GM12878 (cell line): ENCODE measurements around the gene PIEZO2. TPM values are rescaled to one million over a fixed set of nuclear protein-coding genes. Genes with fewer than 3 reads are reported as not detected.

Source experiments
- ATAC-seq: fragments of 200-7000 bp; cut with Tn5 transposase; 3 replicates; pipeline ENCODE4 v1.9.1; 2020; ENCODE audit warnings: mild to moderate bottlenecking, moderate library complexity
- BruUV-seq: library from RNA; stranded (reverse); fragments of 400-500 nt; replicated peaks from 2 replicates; lab custom pipeline; 2021; lab: Mats Ljungman, UMichigan
- CTCF ChIA-PET: fragments of 300-600 bp; sonication (Branson Sonifier 250); formaldehyde crosslinking; extraction: SDS; loops from one replicate; lab custom pipeline; 2021; ENCODE audit warnings: inconsistent platforms; lab: Yijun Ruan, JAX
- POLR2A ChIA-PET: fragments of 350-600 bp; formaldehyde crosslinking; extraction: SDS; loops from one replicate; lab custom pipeline; 2021; ENCODE audit warnings: inconsistent platforms; lab: Charles Lee
- RAD21 ChIA-PET: fragments of 300-600 bp; sonication (Branson Sonifier 250); formaldehyde crosslinking; loops from one replicate; lab custom pipeline; 2023; ENCODE audit warnings: antibody characterized with exemption; ENCODE audit not compliant: unreplicated experiment; lab: Charles Lee
- SMC1A ChIA-PET: fragments of 300-600 bp; sonication (Branson Sonifier 250); formaldehyde crosslinking; loops from one replicate; lab custom pipeline; 2023; ENCODE audit not compliant: unreplicated experiment, uncharacterized antibody; lab: Charles Lee
- DNase-seq: peaks from one replicate; pipeline ENCODE4 v3.0.0-alpha.2; 2011; ENCODE audit warnings: low read depth, low spot score
- FAIRE-seq: peaks from 3 replicates; lab custom pipeline; 2011; peaks lifted over from hg19 to GRCh38; lab: Jason Lieb, UNC
- H2AFZ ChIP-seq: 2 replicates; pipeline ENCODE4 v1.6.0; 2011; ENCODE audit warnings: low read depth, low read length, control low read depth; ENCODE audit not compliant: control insufficient read depth
- H3K27ac ChIP-seq: 2 replicates; pipeline ENCODE4 v1.5.1; 2011; ENCODE audit warnings: control low read depth; ENCODE audit not compliant: control insufficient read depth, insufficient read depth
- H3K27me3 ChIP-seq, 2 experiments: replicated peaks in 1 of 2; 2 replicates each; pipeline versions ENCODE4 v1.6.0 to v1.6.1; 2011; ENCODE audit warnings: low read length in 1 of 2; ENCODE audit not compliant: control insufficient read depth in 2 of 2, insufficient read depth in 2 of 2
- H3K36me3 ChIP-seq, 2 experiments: 2 replicates each; pipeline ENCODE4 v1.5.1; 2011; ENCODE audit warnings: low read length in 1 of 2; ENCODE audit not compliant: control insufficient read depth in 2 of 2, insufficient read depth in 2 of 2
- H3K4me1 ChIP-seq: 2 replicates; pipeline ENCODE4 v1.6.1; 2011; ENCODE audit warnings: mild to moderate bottlenecking, low read length, moderate library complexity, mixed read lengths; ENCODE audit not compliant: control insufficient read depth, insufficient read depth
- H3K4me2 ChIP-seq: 2 replicates; pipeline ENCODE4 v1.6.0; 2011; ENCODE audit warnings: control low read depth; ENCODE audit not compliant: control insufficient read depth, insufficient read depth
- H3K4me3 ChIP-seq: fragments of 200-600 bp; sonication (generic); 2 replicates; pipeline ENCODE4 v1.5.1; 2016
- H3K79me2 ChIP-seq: 2 replicates; pipeline ENCODE4 v1.6.0; 2011; ENCODE audit warnings: low read length; ENCODE audit not compliant: control insufficient read depth, insufficient read depth
- H3K9ac ChIP-seq: 2 replicates; pipeline ENCODE4 v1.8.0; 2011; ENCODE audit warnings: low read length, control low read depth, mixed read lengths; ENCODE audit not compliant: control insufficient read depth, insufficient read depth
- H3K9me3 ChIP-seq: replicated peaks from 3 replicates; pipeline ENCODE4 v1.5.1; 2011; ENCODE audit warnings: mild to moderate bottlenecking, low read length; ENCODE audit not compliant: control insufficient read depth, insufficient read depth
- H4K20me1 ChIP-seq: 2 replicates; pipeline ENCODE4 v1.6.0; 2011; ENCODE audit not compliant: control insufficient read depth, insufficient read depth
- BCL11A ChIP-seq: IDR thresholded peaks from 2 replicates; pipeline ENCODE4 v1.6.1; 2011; ENCODE audit warnings: low read depth, low read length
- FOXM1 ChIP-seq: IDR thresholded peaks from 2 replicates; pipeline ENCODE4 v1.6.1; 2012; ENCODE audit warnings: low read depth, mild to moderate bottlenecking, inconsistent platforms, low read length, moderate library complexity
- JUND ChIP-seq: IDR thresholded peaks from 2 replicates; pipeline ENCODE4 v1.6.1; 2012; ENCODE audit warnings: low read depth, mild to moderate bottlenecking, low read length, improper control_type of control experiment, moderate library complexity
- NFYA ChIP-seq: IDR thresholded peaks from 2 replicates; pipeline ENCODE4 v1.6.1; 2011; ENCODE audit warnings: low read depth, mild to moderate bottlenecking, low read length, improper control_type of control experiment, borderline replicate concordance
- RAD51 ChIP-seq: fragments of 450-650 bp; IDR thresholded peaks from 2 replicates; pipeline ENCODE4 v1.6.1; 2016; ENCODE audit warnings: moderate library complexity, mild to moderate bottlenecking, inconsistent platforms
- RELB ChIP-seq: fragments of 450-650 bp; IDR thresholded peaks from 2 replicates; pipeline ENCODE4 v1.6.1; 2017; ENCODE audit warnings: low read depth, mild to moderate bottlenecking, moderate library complexity
- SUPT20H ChIP-seq: IDR thresholded peaks from 2 replicates; pipeline ENCODE4 v1.6.1; 2011; ENCODE audit warnings: low read depth, mild to moderate bottlenecking, low read length, moderate library complexity, borderline replicate concordance; ENCODE audit not compliant: control insufficient read depth
- WRNIP1 ChIP-seq: IDR thresholded peaks from 2 replicates; pipeline ENCODE4 v1.6.1; 2011; ENCODE audit warnings: low read depth, low read length, improper control_type of control experiment, borderline replicate concordance
- WGBS: methylation state at CpG from one replicate; pipeline ENCODE4 v1.1.6; 2016; ENCODE audit warnings: low lambda C conversion rate; ENCODE audit not compliant: insufficient replicate concordance, insufficient coverage; ENCODE audit errors: missing lambda C conversion rate; 5-methylcytosine and 5-hydroxymethylcytosine counted together
- in situ Hi-C: fragments of 300-500 bp; cut with MboI; formaldehyde crosslinking; loops from 9 replicates; pipeline ENCODE4 v1.14.3; 2018; ENCODE audit warnings: mixed read lengths
- intact Hi-C: fragments of 100-400 bp; cut with micrococcal nuclease; formaldehyde crosslinking; loops from one replicate; pipeline ENCODE4 v1.14.2; 2022; ENCODE audit not compliant: unreplicated experiment
- polyA plus RNA-seq, 11 experiments: library from polyadenylated mRNA; depleted of rRNA in 4 of 11; unstranded in 6 of 11; stranded (reverse) in 5 of 11; fragments of >200 nt; fragmentation: Nextera tagmentation in 4 of 11; fragmentation: Illumina TruSeq in 1 of 11; extraction: Ambion mirVana in 4 of 11; extraction: Trizol in 1 of 11; gene quantifications; 1 replicate in 1 of 11; 2 replicates in 10 of 11; pipeline versions ENCODE4 v1.2.1 to v1.2.3, GENCODE V29; 2011 to 2016; ENCODE audit warnings: inconsistent platforms in 2 of 11, missing spikeins in 2 of 11, low read depth in 1 of 11
- total RNA-seq, 4 experiments: library from RNA; depleted of rRNA in 3 of 4; stranded (reverse); fragments of >200 nt in 3 of 4; fragmentation: Illumina TruSeq in 1 of 4; extraction: Trizol in 1 of 4; gene quantifications; 2 replicates each; pipeline versions ENCODE4 v1.2.1 to v1.2.3, GENCODE V29; 2013 to 2021

PIEZO2 gene
- total and polyA plus RNA-seq, 10 of the 15 experiments (the other 5 are each of a cell fraction or from before 2014, with no cell fraction given): 6.7 to 42.3 (median 27.4) TPM

GRCh38 chr18:11064727-11065460 lies 84.5 kb downstream of the PIEZO2 start:
- CTCF ChIA-PET: no interaction called here
- Histone ChIP-seq H3K4me1 (no peaks in the 10 kb centered on the region), H3K4me3 (no peak overlapping the region), H3K27me3 (no peaks in the 10 kb centered on the region), H3K79me2 (peaks cover 19% of the 10 kb centered on the region), H4K20me1 (no peaks in the 10 kb centered on the region), H3K27ac (no peak overlapping the region), H2AFZ (no peak overlapping the region), H3K4me2 (no peak overlapping the region), H3K9me3 (peaks cover 11% of the 10 kb centered on the region; the same call in 2 of the 3 replicates), H3K9ac (no peak overlapping the region), H3K36me3 (peaks cover 0 to 14% of the 10 kb centered on the region in 2 experiments; a peak in 2 of 4 replicates)
- in situ Hi-C loops (no loop called here), intact Hi-C loops (no loop called here)
- SMC1A ChIA-PET: interaction anchor here (1.3 to 1.7 kb wide), 2 partner anchors 8 to 14 kb away, joined by 4 to 6 read pairs; no protein-coding TSS in a partner anchor
- TF ChIP-seq WRNIP1: no peak
- TF ChIP-seq RAD51: no peak
- TF ChIP-seq FOXM1: no peak
- TF ChIP-seq NFYA: no peak
- no peak for TF ChIP-seq BCL11A
- TF ChIP-seq RELB: no peak
- no peak for TF ChIP-seq SUPT20H
- TF ChIP-seq JUND: no peak
- BruUV-seq: no TSS peak
- POLR2A ChIA-PET: no interaction called here
- ATAC-seq (no peak), FAIRE-seq (no peak), DNase-seq (no peak)
- 50% methylated on average over 7 of the region's 7 CpGs for WGBS
- RAD21 ChIA-PET: no interaction called here
